Fibroblast of lung (primary cell): ENCODE results near the gene CCDC141. TPM values are rescaled to one million over a fixed set of nuclear protein-coding genes. Genes with fewer than 3 reads are reported as not detected.

Experiments used
- DNase-seq, 2 donors: peaks; one replicate each; pipeline versions ENCODE4 v3.0.0 to v3.0.0-alpha.2; 2010; ENCODE audit warnings: low read depth in 2 of 2
- H2AFZ ChIP-seq: 2 replicates; pipeline ENCODE4 v1.5.1; 2012; ENCODE audit warnings: low read length, control low read depth, inconsistent platforms
- H3K27ac ChIP-seq: 2 replicates; pipeline ENCODE4 v1.5.1; 2011; ENCODE audit warnings: low read length, control low read depth; ENCODE audit not compliant: insufficient read depth
- H3K27me3 ChIP-seq: 2 replicates; pipeline ENCODE4 v1.5.1; 2011; ENCODE audit warnings: mild to moderate bottlenecking, low read length; ENCODE audit not compliant: control insufficient read depth, insufficient read depth
- H3K36me3 ChIP-seq: 2 replicates; pipeline ENCODE4 v1.5.1; 2011; ENCODE audit warnings: low read length; ENCODE audit not compliant: control insufficient read depth, insufficient read depth
- H3K4me1 ChIP-seq: 2 replicates; pipeline ENCODE4 v1.5.1; 2011; ENCODE audit warnings: low read length; ENCODE audit not compliant: control insufficient read depth, insufficient read depth; ENCODE audit errors: extremely low read depth
- H3K4me2 ChIP-seq: 2 replicates; pipeline ENCODE4 v1.5.1; 2011; ENCODE audit warnings: low read length, control low read depth; ENCODE audit not compliant: insufficient read depth; ENCODE audit errors: extremely low read depth
- H3K4me3 ChIP-seq, 4 experiments: fragments of 200-600 bp in 1 of 4; sonication (generic) in 1 of 4; replicated peaks in 1 of 4; 2 replicates each; pipeline ENCODE4 v1.5.1; 2011 to 2016; ENCODE audit warnings: low read length in 4 of 4, low read depth in 3 of 4, mild to moderate bottlenecking in 3 of 4, control low read depth in 2 of 4, inconsistent platforms in 1 of 4, mixed read lengths in 1 of 4; ENCODE audit not compliant: insufficient read depth in 1 of 4; ENCODE audit errors: control extremely low read depth in 1 of 4
- H3K79me2 ChIP-seq: 2 replicates; pipeline ENCODE4 v1.5.1; 2012; ENCODE audit warnings: mild to moderate bottlenecking, low read length, inconsistent platforms; ENCODE audit not compliant: control insufficient read depth, insufficient read depth
- H3K9ac ChIP-seq: 2 replicates; pipeline ENCODE4 v1.5.1; 2011; ENCODE audit warnings: mild to moderate bottlenecking, low read length, control low read depth; ENCODE audit not compliant: insufficient read depth
- H3K9me3 ChIP-seq: 2 replicates; pipeline ENCODE4 v1.5.1; 2012; ENCODE audit warnings: low read depth, low read length; ENCODE audit not compliant: control insufficient read depth, insufficient read depth
- H4K20me1 ChIP-seq: 2 replicates; pipeline ENCODE4 v1.5.1; 2011; ENCODE audit warnings: low read length; ENCODE audit not compliant: control insufficient read depth, insufficient read depth; ENCODE audit errors: extremely low read depth
- EZH2 ChIP-seq: IDR thresholded peaks from 2 replicates; pipeline ENCODE4 v1.5.1; 2012; ENCODE audit warnings: low read length, control low read depth, mild to moderate bottlenecking; ENCODE audit errors: missing control alignments
- polyA plus RNA-seq, 2 donors: library from polyadenylated mRNA; depleted of rRNA in 1 of 2; stranded (reverse) in 1 of 2; unstranded in 1 of 2; fragments of >200 nt; gene quantifications; 2 replicates each; pipeline ENCODE4 v1.2.1, GENCODE V29; 2011 to 2012; ENCODE audit warnings: missing spikeins in 1 of 2
- total RNA-seq: library from RNA; depleted of rRNA; stranded (reverse); fragments of >200 nt; gene quantifications from 2 replicates; pipeline ENCODE4 v1.2.1, GENCODE V29; 2014
- TF ChIP-seq, protein P1 (sequence below), 2 donors: IDR thresholded peaks in 1 of 2; conservative IDR thresholded peaks in 1 of 2; 1 replicate in 1 of 2; 2 replicates in 1 of 2; pipeline ENCODE4 v1.5.1; 2011 to 2012; ENCODE audit warnings: low read length in 2 of 2, control low read depth in 1 of 2, inconsistent platforms in 1 of 2, low read depth in 1 of 2, mild to moderate bottlenecking in 1 of 2

Gene CCDC141
- total and polyA plus RNA-seq, 2 donors (not counting 1 experiment from before 2014, with no cell fraction given): 0.03 to 0.17 TPM

DNA sequence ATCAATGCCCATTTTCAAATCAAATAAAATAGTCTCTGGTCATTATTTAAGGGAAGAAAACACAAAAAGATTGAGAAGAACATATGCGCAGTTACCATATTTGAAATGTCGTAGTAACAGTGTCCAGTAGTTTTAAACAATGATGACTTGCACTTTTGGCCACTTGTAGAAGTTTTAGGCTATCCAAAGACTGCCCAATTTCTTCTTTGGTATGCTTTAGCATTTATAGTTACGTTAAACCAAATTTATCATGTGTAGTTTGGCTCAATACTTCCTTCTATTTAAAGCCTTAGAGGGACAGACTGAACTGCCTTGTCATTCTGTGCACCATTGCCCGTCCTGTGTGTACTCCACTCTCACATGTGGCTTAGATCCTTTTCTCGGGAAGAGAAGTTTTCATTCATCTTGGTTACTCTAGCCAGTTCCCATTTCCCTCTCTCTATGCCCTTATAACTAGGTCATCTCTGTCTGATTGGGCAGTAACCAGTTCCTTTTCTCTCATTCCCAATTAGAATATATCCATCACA lies 157.9 kb downstream of the CCDC141 start:
- H3K27ac ChIP-seq: no peak overlapping the region
- no peak overlapping the region for H2AFZ ChIP-seq
- H3K9me3 ChIP-seq: no peaks in the 10 kb centered on the region
- DNase-seq: no peak
- H3K4me1 ChIP-seq: no peaks in the 10 kb centered on the region
- H3K79me2 ChIP-seq: no peaks in the 10 kb centered on the region
- no peaks in the 10 kb centered on the region for H4K20me1 ChIP-seq
- no peaks in the 10 kb centered on the region for H3K36me3 ChIP-seq
- no peak overlapping the region for H3K4me3 ChIP-seq
- no peaks in the 10 kb centered on the region for H3K27me3 ChIP-seq
- no peak for TF ChIP-seq EZH2
- no peak overlapping the region for H3K4me2 ChIP-seq
- H3K9ac ChIP-seq: no peak overlapping the region

DNA sequence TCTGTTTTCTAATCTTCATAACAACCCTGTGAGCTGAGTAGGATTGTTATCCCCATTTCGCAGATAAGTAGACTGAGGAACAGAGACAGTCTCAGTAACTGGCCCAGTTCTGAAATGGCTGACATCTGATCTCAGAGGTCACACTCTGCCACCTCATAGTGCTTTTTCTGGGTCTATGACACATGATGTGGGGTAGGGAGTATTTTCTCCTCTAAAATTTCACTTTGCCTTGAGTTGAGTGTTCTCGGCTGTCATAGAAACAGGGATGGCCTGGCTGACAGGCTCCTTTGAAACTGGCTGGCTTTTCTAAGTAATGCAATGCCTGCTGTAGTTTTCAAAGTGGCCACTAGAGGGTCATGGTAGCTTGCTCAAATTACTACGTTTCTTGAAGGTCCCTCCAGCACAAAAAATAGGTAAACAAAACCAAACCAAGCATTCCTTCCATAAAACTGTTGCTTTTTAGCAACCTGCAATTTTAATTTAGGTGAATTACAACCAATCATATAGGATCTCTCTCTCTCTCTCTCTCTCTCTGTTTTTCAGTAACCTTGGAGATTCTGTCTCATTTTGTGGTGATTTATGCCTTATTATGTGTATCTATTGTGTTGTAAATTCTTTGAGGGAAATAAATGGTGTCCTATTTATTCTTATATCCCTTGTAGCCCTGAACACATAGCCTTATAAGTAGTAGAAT lies 158.5 kb downstream of the CCDC141 start:
- Histone ChIP-seq H2AFZ (no peak overlapping the region), H3K9me3 (no peaks in the 10 kb centered on the region), H3K4me1 (no peaks in the 10 kb centered on the region), H3K27me3 (no peaks in the 10 kb centered on the region), H3K4me2 (no peak overlapping the region), H3K9ac (no peak overlapping the region), H3K79me2 (no peaks in the 10 kb centered on the region), H3K27ac (no peak overlapping the region), H3K36me3 (no peaks in the 10 kb centered on the region), H4K20me1 (no peaks in the 10 kb centered on the region), H3K4me3 (no peak overlapping the region)
- TF ChIP-seq, protein P1, sequence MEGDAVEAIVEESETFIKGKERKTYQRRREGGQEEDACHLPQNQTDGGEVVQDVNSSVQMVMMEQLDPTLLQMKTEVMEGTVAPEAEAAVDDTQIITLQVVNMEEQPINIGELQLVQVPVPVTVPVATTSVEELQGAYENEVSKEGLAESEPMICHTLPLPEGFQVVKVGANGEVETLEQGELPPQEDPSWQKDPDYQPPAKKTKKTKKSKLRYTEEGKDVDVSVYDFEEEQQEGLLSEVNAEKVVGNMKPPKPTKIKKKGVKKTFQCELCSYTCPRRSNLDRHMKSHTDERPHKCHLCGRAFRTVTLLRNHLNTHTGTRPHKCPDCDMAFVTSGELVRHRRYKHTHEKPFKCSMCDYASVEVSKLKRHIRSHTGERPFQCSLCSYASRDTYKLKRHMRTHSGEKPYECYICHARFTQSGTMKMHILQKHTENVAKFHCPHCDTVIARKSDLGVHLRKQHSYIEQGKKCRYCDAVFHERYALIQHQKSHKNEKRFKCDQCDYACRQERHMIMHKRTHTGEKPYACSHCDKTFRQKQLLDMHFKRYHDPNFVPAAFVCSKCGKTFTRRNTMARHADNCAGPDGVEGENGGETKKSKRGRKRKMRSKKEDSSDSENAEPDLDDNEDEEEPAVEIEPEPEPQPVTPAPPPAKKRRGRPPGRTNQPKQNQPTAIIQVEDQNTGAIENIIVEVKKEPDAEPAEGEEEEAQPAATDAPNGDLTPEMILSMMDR (conservative IDR thresholded peaks at IDR 0.05 in 1 of 2, IDR thresholded peaks at IDR 0.05 in 1 of 2; ENCODE audit: low read depth in 1 of 2, low read length in 2 of 2): peak; percentile 98
- TF ChIP-seq EZH2: no peak
- peak; percentile 49 to 82 for DNase-seq

DNA sequence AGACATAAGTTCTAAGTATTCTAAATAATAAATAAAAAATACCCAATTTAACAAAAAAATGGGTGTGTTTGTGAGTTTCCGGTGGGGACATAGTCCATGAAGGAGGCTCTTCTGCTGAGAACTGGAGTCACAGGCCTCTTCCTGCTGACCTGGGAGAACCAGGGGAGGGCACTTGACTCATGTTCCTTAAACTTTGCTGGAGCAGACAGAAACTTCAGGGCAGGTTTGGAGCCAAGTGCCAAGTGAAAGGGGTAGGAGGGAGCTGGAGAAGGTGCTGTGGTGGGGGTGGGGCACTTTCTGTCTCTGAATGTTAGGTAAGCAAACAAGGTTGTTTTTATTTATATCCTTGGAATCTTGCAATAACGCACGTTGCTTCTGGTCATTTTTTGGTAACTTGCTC lies 163.9 kb downstream of the CCDC141 start:
- no peak for TF ChIP-seq EZH2
- TF ChIP-seq, protein P1 (conservative IDR thresholded peaks at IDR 0.05 in 1 of 2, IDR thresholded peaks at IDR 0.05 in 1 of 2; ENCODE audit: low read depth in 1 of 2, low read length in 2 of 2): no peak
- no peak overlapping the region for H3K4me3 ChIP-seq
- DNase-seq: no peak
- no peak overlapping the region for H3K9ac ChIP-seq
- H3K27ac ChIP-seq: no peak overlapping the region
- no peak overlapping the region for H2AFZ ChIP-seq
- H3K27me3 ChIP-seq: no peaks in the 10 kb centered on the region
- H3K4me1 ChIP-seq: no peaks in the 10 kb centered on the region
- no peaks in the 10 kb centered on the region for H4K20me1 ChIP-seq
- H3K36me3 ChIP-seq: no peaks in the 10 kb centered on the region
- H3K4me2 ChIP-seq: no peak overlapping the region
- H3K9me3 ChIP-seq: no peaks in the 10 kb centered on the region
- no peaks in the 10 kb centered on the region for H3K79me2 ChIP-seq
